ENCODE data around the gene ZEB2. TPM values are rescaled to one million over a fixed set of nuclear protein-coding genes. Genes with fewer than 3 reads are reported as not detected.

ZEB2 gene
- total and polyA plus RNA-seq, 10 of the 15 experiments (the other 5 are each of a cell fraction or from before 2014, with no cell fraction given) = 0.14 to 3.2 (median 0.84) TPM

- SMC1A ChIA-PET (ENCODE audit: uncharacterized antibody, unreplicated experiment) = interaction anchor here (1.0 kb wide), 1 partner anchor 83 kb away, joined by 3 read pairs; no protein-coding TSS in a partner anchor
- no TSS peak for BruUV-seq (replicated peaks)
- Histone ChIP-seq H3K79me2 (ENCODE audit: control insufficient read depth, insufficient read depth, low read length) (no peaks in the 10 kb centered on the region), H3K4me3 (no peak overlapping the region), H3K9ac (ENCODE audit: control insufficient read depth, insufficient read depth, low read length) (no peak overlapping the region), H4K20me1 (ENCODE audit: control insufficient read depth, insufficient read depth) (no peaks in the 10 kb centered on the region), H3K27ac (ENCODE audit: control insufficient read depth, insufficient read depth) (no peak overlapping the region), H2AFZ (ENCODE audit: control insufficient read depth, low read depth, low read length) (no peak overlapping the region), H3K4me1 (ENCODE audit: control insufficient read depth, insufficient read depth, low read length) (no peaks in the 10 kb centered on the region), H3K27me3 (replicated peaks in 1 of 2; ENCODE audit: control insufficient read depth in 2 of 2, insufficient read depth in 2 of 2, low read length in 1 of 2) (peaks cover 0 to 8% of the 10 kb centered on the region in 2 experiments; a peak in 1 of 4 replicates), H3K9me3 (replicated peaks; ENCODE audit: control insufficient read depth, insufficient read depth, low read length) (no peaks in the 10 kb centered on the region; the same call in 2 of the 3 replicates), H3K4me2 (ENCODE audit: control insufficient read depth, insufficient read depth) (no peak overlapping the region), H3K36me3 (ENCODE audit: control insufficient read depth in 2 of 2, insufficient read depth in 2 of 2, low read length in 1 of 2) (no peaks in the 10 kb centered on the region)
- CTCF ChIA-PET = interaction anchor here (1.3 kb wide), 1 partner anchor 11 kb away, joined by 3 read pairs; no protein-coding TSS in a partner anchor
- TF ChIP-seq WRNIP1 (IDR thresholded peaks at IDR 0.05; ENCODE audit: borderline replicate concordance, low read depth, low read length) = no peak
- TF ChIP-seq MLLT1 (IDR thresholded peaks at IDR 0.05) = no peak
- no peak for TF ChIP-seq ZBTB4 (CRISPR knock-in tag; IDR thresholded peaks at IDR 0.05)
- TF ChIP-seq TARDBP (IDR thresholded peaks at IDR 0.05; ENCODE audit: borderline replicate concordance) = no peak
- TF ChIP-seq RUNX3 (IDR thresholded peaks at IDR 0.05; ENCODE audit: low read length) = no peak
- TF ChIP-seq STAT1 (conservative IDR thresholded peaks at IDR 0.05) = no peak
- no peak for TF ChIP-seq RELA (IDR thresholded peaks at IDR 0.05; ENCODE audit: borderline replicate concordance, partially characterized antibody)
- no peak for TF ChIP-seq RELB (IDR thresholded peaks at IDR 0.05; ENCODE audit: low read depth)
- no peak for TF ChIP-seq IRF5 (IDR thresholded peaks at IDR 0.05; ENCODE audit: borderline replicate concordance)
- TF ChIP-seq POLR2A (IDR thresholded peaks at IDR 0.05; ENCODE audit: low read depth, low read length) = no peak
- TF ChIP-seq SUPT20H (IDR thresholded peaks at IDR 0.05; ENCODE audit: borderline replicate concordance, control insufficient read depth, low read depth, low read length) = no peak
- POLR2A ChIA-PET = interaction anchor here (0.6 to 0.7 kb wide), 3 partner anchors 55 to 504 kb away, joined by 3 read pairs; no protein-coding TSS in a partner anchor
- in situ Hi-C loops (cut with MboI) = no loop called here
- ATAC-seq (no peak), FAIRE-seq (no peak), DNase-seq (ENCODE audit: low read depth, low spot score) (no peak)
- whole genome bisulfite sequencing (ENCODE audit: insufficient coverage, insufficient replicate concordance, low lambda C conversion rate, missing lambda C conversion rate) = 59% methylated on average over 3 of the region's 3 CpGs
- RAD21 ChIA-PET (ENCODE audit: unreplicated experiment) = no interaction called here
- intact Hi-C loops (cut with micrococcal nuclease; ENCODE audit: unreplicated experiment) = no loop called here
These were observed 33.5 kb upstream of the ZEB2 start for GRCh38 chr2:144553379-144553778.

All from GM12878 (cell line).